ENCODE measurements around the gene GOLGA3.
"Not testable (repeated sequence)": the region's sequence is repeated elsewhere in the genome, so short reads cannot be mapped to it uniquely, and the experiment has no call there.

The GOLGA3 gene

GRCh38 chr12:132754160-132754932, 74.3 kb downstream of the GOLGA3 start:
- no peak for DNase-seq (ENCODE audit: extremely low read depth in 1 of 2, low read depth in 1 of 2)

GRCh38 chr12:132753670-132754069, 75.0 kb downstream of the GOLGA3 start:
- DNase-seq (ENCODE audit: extremely low read depth in 1 of 2, low read depth in 1 of 2) = not testable (repeated sequence)

GRCh38 chr12:132748319-132748718, 80.3 kb downstream of the GOLGA3 start:
- DNase-seq (ENCODE audit: extremely low read depth in 1 of 2, low read depth in 1 of 2) = no peak

- no peak for DNase-seq (ENCODE audit: extremely low read depth in 1 of 2, low read depth in 1 of 2)
Observed at GRCh38 chr12:132747896-132748295, 80.8 kb downstream of the GOLGA3 start.

GRCh38 chr12:132747395-132747794, 81.3 kb downstream of the GOLGA3 start:
- no peak for DNase-seq (ENCODE audit: extremely low read depth in 1 of 2, low read depth in 1 of 2)

- no peak for DNase-seq (ENCODE audit: extremely low read depth in 1 of 2, low read depth in 1 of 2)
Observed at GRCh38 chr12:132746613-132747012, 82.1 kb downstream of the GOLGA3 start.

GRCh38 chr12:132743831-132744230, 84.8 kb downstream of the GOLGA3 start:
- DNase-seq (ENCODE audit: extremely low read depth in 1 of 2, low read depth in 1 of 2) = no peak

GRCh38 chr12:132741620-132742019, 87.0 kb downstream of the GOLGA3 start:
- no peak for DNase-seq (ENCODE audit: extremely low read depth in 1 of 2, low read depth in 1 of 2)

- no peak for DNase-seq (ENCODE audit: extremely low read depth in 1 of 2, low read depth in 1 of 2)
Observed at GRCh38 chr12:132740652-132741051, 88.0 kb downstream of the GOLGA3 start.

- no peak for DNase-seq (ENCODE audit: extremely low read depth in 1 of 2, low read depth in 1 of 2)
Observed at GRCh38 chr12:132740313-132740646, 88.4 kb downstream of the GOLGA3 start.

- no peak for DNase-seq (ENCODE audit: extremely low read depth in 1 of 2, low read depth in 1 of 2)
Observed at GRCh38 chr12:132739600-132740312, 88.9 kb downstream of the GOLGA3 start.

GRCh38 chr12:132736913-132737312, 91.8 kb downstream of the GOLGA3 start:
- no peak for DNase-seq (ENCODE audit: extremely low read depth in 1 of 2, low read depth in 1 of 2)

- DNase-seq (ENCODE audit: extremely low read depth in 1 of 2, low read depth in 1 of 2) = no peak
Observed at GRCh38 chr12:132736378-132736777, 92.3 kb downstream of the GOLGA3 start.

GRCh38 chr12:132735496-132735895, 93.2 kb downstream of the GOLGA3 start:
- DNase-seq (ENCODE audit: extremely low read depth in 1 of 2, low read depth in 1 of 2) = no peak

GRCh38 chr12:132734206-132734605, 94.5 kb downstream of the GOLGA3 start:
- no peak for DNase-seq (ENCODE audit: extremely low read depth in 1 of 2, low read depth in 1 of 2)

- DNase-seq (ENCODE audit: extremely low read depth in 1 of 2, low read depth in 1 of 2) = no peak
Observed at GRCh38 chr12:132731574-132731973, 97.1 kb downstream of the GOLGA3 start.

GRCh38 chr12:132730353-132730752, 98.3 kb downstream of the GOLGA3 start:
- no peak for DNase-seq (ENCODE audit: extremely low read depth in 1 of 2, low read depth in 1 of 2)

- DNase-seq (ENCODE audit: extremely low read depth in 1 of 2, low read depth in 1 of 2) = no peak
Observed at GRCh38 chr12:132729541-132730320, 98.9 kb downstream of the GOLGA3 start.

- DNase-seq (ENCODE audit: extremely low read depth in 1 of 2, low read depth in 1 of 2) = no peak
Observed at GRCh38 chr12:132728502-132728901, 100.2 kb downstream of the GOLGA3 start.

- DNase-seq (ENCODE audit: extremely low read depth in 1 of 2, low read depth in 1 of 2) = no peak
Observed at GRCh38 chr12:132727091-132727794, 101.4 kb downstream of the GOLGA3 start.

GRCh38 chr12:132726386-132726785, 102.3 kb downstream of the GOLGA3 start:
- no peak for DNase-seq (ENCODE audit: extremely low read depth in 1 of 2, low read depth in 1 of 2)
